ENCODE measurements around the gene IL4R.
A peak's percentile ranks its signal among the peaks of the same experiment; 100 is the strongest.
"Not testable (repeated sequence)": the region's sequence is repeated elsewhere in the genome, so short reads cannot be mapped to it uniquely, and the experiment has no call there.

Gene IL4R

DNA sequence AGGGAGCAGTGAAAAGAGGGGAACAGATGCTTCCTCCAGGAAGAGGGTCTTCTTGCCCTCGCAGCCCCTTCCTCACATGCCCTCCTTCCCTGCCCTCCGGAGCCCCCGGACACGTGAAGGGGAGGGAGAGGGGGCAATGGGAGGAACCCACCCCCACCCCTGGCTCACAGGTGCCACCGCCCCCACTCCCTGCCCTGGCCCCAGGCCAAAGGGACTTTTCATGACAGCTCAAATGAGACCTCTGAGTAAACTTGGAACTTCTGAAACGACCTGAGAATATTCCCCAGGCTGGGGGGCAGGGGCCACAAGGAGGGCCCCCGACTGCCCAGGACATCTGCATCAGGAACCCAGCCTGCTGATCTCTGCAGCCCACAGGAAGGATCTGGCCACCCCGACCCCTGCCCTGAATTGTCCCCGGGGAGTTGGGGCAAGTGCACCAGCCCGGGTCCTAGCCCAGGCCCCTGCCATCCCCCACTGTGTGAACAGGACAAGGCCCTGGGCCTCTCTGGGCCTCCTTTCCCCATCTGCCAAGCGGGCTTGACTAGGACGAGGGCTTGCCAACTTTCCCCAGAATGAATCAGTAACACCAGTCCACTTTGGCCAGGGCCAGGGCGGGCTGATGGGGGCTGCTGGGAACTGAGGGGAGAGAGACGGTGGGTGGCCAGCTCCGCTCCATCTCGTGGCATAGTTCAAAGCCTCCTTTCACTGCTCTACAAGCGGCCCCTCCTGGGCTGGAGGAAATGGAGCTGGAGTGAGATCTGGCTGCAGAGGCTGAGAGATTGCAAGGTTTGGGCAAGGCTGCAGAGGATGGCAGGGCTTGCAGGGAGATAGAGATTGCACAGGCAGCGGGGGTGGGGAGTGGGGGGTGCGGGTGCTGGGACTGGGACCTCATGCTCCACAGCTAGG is 92.0 kb downstream of the IL4R start:
- no peak for DNase-seq (ENCODE audit: low spot score)

DNA sequence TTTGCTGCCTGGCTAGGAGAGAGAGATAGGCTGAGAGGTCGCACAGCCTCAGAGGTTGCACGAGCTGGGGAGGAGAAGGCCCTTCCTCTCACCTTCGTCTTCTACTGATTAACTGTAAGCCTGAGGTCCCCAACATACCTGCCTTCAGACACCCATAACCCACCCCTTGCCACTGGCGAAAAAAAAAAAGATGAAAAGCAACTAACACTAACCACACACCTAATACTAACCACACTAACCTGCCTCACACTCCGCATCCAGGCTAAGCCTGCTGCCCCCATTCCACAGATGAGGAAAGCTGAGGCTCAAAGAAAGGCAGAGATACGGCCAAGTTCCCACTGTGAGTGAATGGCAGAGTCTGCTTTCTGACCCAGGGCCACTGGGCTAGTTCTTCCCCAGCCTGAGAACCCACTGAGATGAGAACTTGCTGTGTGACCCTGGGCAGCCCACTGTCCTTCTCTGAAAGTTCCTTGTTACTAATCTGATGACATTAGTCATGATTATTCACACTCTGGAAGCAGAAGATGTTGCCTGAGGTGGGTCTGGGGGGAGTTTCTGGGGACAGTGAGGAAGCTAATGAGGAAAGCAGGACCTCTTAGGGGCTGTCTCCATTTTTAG is 92.8 kb downstream of the IL4R start:
- DNase-seq (ENCODE audit: low spot score), result no peak

DNA sequence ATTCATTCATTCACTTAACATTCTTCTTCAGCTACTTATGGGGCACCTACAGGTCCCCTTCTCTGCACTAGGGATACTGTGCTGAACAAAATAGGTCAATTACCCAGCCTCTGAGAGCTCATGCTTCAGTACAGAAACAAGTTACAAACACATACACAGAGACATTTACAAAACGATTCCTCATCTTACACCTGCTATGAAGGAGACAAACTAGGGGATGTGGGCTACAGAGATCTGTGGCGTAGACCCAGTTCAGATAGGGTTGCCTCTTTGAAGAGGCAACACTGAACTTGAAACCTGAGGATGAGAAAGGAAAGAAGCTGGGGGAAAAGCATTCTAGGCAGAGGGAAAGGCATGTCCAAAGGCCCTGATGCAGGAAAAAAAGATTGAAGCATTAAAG is 93.4 kb downstream of the IL4R start:
- no peak for DNase-seq (ENCODE audit: low spot score)

DNA sequence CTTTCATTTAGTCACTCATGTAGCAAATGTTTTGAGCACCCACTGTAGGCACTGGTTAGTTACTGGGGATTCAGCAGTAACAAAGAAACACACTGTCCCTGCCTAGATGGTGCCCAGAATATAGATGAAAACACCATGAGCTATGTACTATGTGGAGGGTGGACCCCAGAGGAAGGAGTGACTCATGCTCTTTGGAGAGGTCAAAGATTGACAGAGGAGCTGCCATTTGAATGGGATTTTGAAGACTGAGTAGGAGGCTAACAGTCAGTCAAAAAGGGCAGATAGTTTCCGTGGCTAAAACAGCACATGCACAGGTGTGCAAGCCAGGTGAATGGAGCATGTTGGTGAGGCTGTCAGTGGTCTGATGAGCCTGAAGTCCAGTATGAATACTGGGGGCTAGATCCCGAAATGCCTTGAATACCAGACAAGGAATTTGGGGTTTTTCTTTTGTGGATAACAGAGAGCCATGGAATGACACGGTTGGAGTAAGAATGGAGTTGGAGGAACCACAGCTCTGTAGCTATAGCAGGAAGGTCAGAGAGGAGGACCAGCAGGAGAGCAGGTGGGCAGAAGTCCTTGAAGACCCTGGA is 94.3 kb downstream of the IL4R start:
- peak; percentile 9 for DNase-seq (ENCODE audit: low spot score)

DNA sequence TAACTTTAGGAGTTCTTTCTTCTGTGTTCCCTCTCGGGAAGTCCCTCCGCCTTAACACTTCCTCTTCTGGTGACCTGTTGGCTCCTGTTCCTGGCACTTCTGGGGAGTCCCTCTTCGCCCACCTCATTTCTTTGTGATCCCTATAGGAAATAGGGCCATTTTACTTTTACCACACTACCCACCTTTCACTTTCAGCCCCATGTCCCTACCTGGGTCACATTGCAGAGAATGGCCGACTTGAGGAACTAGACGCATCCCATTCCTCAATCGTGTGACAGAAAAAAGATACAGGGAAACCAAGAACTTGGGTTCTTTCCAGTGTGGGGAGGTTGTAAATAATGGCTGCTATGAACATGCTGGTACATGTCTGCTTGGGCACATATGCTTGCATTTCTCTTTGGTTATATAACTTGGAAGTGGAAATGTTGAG is 94.8 kb downstream of the IL4R start:
- DNase-seq (ENCODE audit: low spot score), result no peak

DNA sequence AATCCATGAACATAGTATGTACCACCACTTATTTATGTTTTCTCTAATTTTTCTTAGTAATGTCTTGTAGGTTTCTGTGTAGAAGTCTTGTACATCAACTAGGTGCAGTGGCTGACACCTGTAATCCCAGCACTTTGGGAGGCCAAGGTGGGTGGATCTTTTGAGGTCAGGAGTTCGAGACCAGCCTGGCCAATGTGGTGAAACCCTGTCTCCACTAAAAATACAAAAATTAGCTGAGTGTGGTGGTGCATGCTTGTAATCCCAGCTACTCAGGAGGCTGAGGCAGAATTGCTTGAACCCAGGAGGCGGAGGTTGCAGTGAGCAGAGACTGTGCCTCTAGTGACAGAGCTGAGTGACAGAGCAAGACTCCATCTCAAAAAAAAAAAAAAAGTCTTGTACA is 96.2 kb downstream of the IL4R start:
- not testable (repeated sequence) for DNase-seq (ENCODE audit: low spot score)

DNA sequence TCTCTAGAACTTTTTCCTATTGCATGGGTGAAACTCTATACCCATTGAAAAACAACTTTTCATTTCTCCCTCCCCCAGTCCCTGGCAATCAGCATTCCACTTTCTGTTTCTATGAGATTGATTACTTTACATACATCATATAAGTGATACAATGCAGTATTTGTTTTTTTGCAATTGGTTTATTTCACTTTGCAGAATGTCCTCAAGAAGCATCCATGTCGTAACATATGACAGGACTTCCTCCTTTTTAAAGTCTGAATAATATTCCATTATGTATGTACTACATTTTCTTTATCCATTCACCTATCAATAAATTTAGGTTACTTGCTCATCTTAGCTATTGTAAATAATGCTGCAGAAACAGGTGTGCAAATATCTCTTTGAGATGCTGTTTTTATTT is 97.0 kb downstream of the IL4R start:
- DNase-seq (ENCODE audit: low spot score), result no peak

DNA sequence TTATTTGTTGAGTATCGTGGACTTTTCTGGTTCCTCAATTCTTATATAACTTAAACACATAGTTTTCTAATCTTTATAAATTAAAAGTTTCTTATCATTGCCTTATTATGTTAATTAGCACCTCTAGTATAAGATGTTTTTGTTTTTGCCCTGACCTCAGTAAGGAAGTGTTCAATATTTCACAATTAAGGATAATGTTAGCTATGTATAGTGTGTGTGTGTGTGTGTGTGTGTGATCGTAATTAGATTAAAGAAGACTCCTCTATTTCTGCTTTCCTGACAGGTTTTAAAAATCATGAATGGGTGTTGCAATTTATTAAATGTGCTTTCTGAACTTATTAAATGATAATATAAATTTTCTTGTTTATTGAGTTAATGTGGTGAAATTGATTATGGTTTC is 100.2 kb downstream of the IL4R start:
- no peak for DNase-seq (ENCODE audit: low spot score)

All from RKO (cell line).